HepG2 (cell line): ENCODE results near the gene TEX19. TPM values are rescaled to one million over a fixed set of nuclear protein-coding genes. Genes with fewer than 3 reads are reported as not detected.
A peak's percentile ranks its signal among the peaks of the same experiment; 100 is the strongest.

Experiments used
- AGO2 ChIP-seq: fragments of 200-400 bp; formaldehyde crosslinking; optimal IDR thresholded peaks from 2 replicates; pipeline ENCODE3; 2017; ENCODE audit warnings: mild to moderate bottlenecking, low read depth, low read length, moderate library complexity
- ATF2 ChIP-seq: sonication (generic); formaldehyde crosslinking; IDR thresholded peaks from 2 replicates; pipeline ENCODE4 v1.4.0; 2020; ENCODE audit warnings: missing genetic modification reagents
- GRHL1 ChIP-seq: sonication (generic); formaldehyde crosslinking; conservative IDR thresholded peaks from 2 replicates; pipeline ENCODE4 v1.8.0; 2022; ENCODE audit warnings: missing genetic modification reagents
- IRF9 ChIP-seq: sonication (generic); formaldehyde crosslinking; IDR thresholded peaks from 2 replicates; pipeline ENCODE4 v1.8.0; 2022; ENCODE audit warnings: missing genetic modification reagents, mild to moderate bottlenecking, borderline replicate concordance
- PAWR ChIP-seq: sonication (generic); formaldehyde crosslinking; IDR thresholded peaks from 2 replicates; pipeline ENCODE4 v1.4.0; 2020; ENCODE audit warnings: missing genetic modification reagents, mild to moderate bottlenecking, borderline replicate concordance
- SP4 ChIP-seq: sonication (generic); formaldehyde crosslinking; IDR thresholded peaks from 2 replicates; pipeline ENCODE4 v1.8.1; 2023; ENCODE audit warnings: mild to moderate bottlenecking, missing genetic modification reagents
- UBTF ChIP-seq: sonication (generic); formaldehyde crosslinking; IDR thresholded peaks from 2 replicates; pipeline ENCODE4 v1.4.0; 2020; ENCODE audit warnings: mild to moderate bottlenecking, missing genetic modification reagents
- ZBED4 ChIP-seq: sonication (generic); formaldehyde crosslinking; IDR thresholded peaks from 2 replicates; pipeline ENCODE4 v1.4.0; 2020; ENCODE audit warnings: missing genetic modification reagents, borderline replicate concordance
- ZBTB49 ChIP-seq: sonication (generic); formaldehyde crosslinking; IDR thresholded peaks from 2 replicates; pipeline ENCODE4 v1.4.0; 2020; ENCODE audit warnings: missing genetic modification reagents, borderline replicate concordance
- ZNF281 ChIP-seq: sonication (generic); formaldehyde crosslinking; IDR thresholded peaks from 2 replicates; pipeline ENCODE4 v1.4.0; 2020; ENCODE audit warnings: missing genetic modification reagents, borderline replicate concordance
- polyA plus RNA-seq, 8 experiments: library from polyadenylated mRNA; depleted of rRNA in 3 of 8; stranded (reverse) in 7 of 8; unstranded in 1 of 8; fragments of >200 nt; fragmentation: Illumina TruSeq in 4 of 8; extraction: Trizol in 4 of 8; gene quantifications; 2 replicates each; pipeline versions ENCODE4 v1.2.1 to v1.2.3, GENCODE V29; 2011 to 2016; ENCODE audit warnings: low read depth in 4 of 8, missing spikeins in 1 of 8, mixed read lengths in 1 of 8; ENCODE audit not compliant: insufficient read depth in 1 of 8
- total RNA-seq, 5 experiments: library from RNA; depleted of rRNA; stranded (reverse); fragments of >200 nt; fragmentation: Illumina TruSeq; extraction: Trizol; gene quantifications; 2 replicates each; pipeline ENCODE4 v1.2.3, GENCODE V29; 2016; ENCODE audit warnings: low read depth in 1 of 5

TEX19 gene
- total and polyA plus RNA-seq, 2 of the 13 experiments (the other 11 are each of a cell fraction or from before 2014, with no cell fraction given), result 1.3 to 6.0 TPM

- no peak for TF ChIP-seq ZNF281 (CRISPR knock-in tag)
- TF ChIP-seq SP4 (CRISPR knock-in tag), result peak; percentile 2; the same call in 1 of the 2 replicates
- no peak for TF ChIP-seq PAWR
- TF ChIP-seq GRHL1 (CRISPR knock-in tag), result no peak
- no peak for TF ChIP-seq UBTF (CRISPR knock-in tag)
- TF ChIP-seq AGO2, result peak; percentile 5
- no peak for TF ChIP-seq ZBTB49 (CRISPR knock-in tag)
- TF ChIP-seq ATF2, result no peak
- no peak for TF ChIP-seq ZBED4 (CRISPR knock-in tag)
- TF ChIP-seq IRF9, result no peak; the same call in 1 of the 2 replicates
Observed at GRCh38 chr17:82328994-82329507, 30.0 kb upstream of the TEX19 start (continued).
